Parathyroid adenoma (tissue), 2 donors: ENCODE results near the gene COMMD7.
"Not testable (repeated sequence)": the region's sequence is repeated elsewhere in the genome, so short reads cannot be mapped to it uniquely, and the experiment has no call there.

Source experiments
- H2AFZ ChIP-seq: fragments of 300-600 bp; sonication (generic); one replicate; pipeline ENCODE4 v1.7.0; 2017; ENCODE audit warnings: antibody characterized with exemption, mild to moderate bottlenecking
- H3K27ac ChIP-seq: fragments of 300-600 bp; sonication (generic); one replicate; pipeline ENCODE4 v1.7.0; 2017
- H3K27me3 ChIP-seq: fragments of 300-600 bp; sonication (generic); one replicate; pipeline ENCODE4 v1.7.0; 2017; ENCODE audit warnings: low read length; ENCODE audit not compliant: control insufficient read depth, insufficient read depth
- H3K36me3 ChIP-seq: fragments of 300-600 bp; sonication (generic); one replicate; pipeline ENCODE4 v1.7.0; 2017; ENCODE audit warnings: low read length; ENCODE audit not compliant: control insufficient read depth, insufficient read depth
- H3K4me1 ChIP-seq: fragments of 300-600 bp; sonication (generic); one replicate; pipeline ENCODE4 v1.7.0; 2017; ENCODE audit warnings: control low read depth
- H3K4me2 ChIP-seq: fragments of 300-600 bp; sonication (generic); one replicate; pipeline ENCODE4 v1.7.0; 2017; ENCODE audit warnings: low read length
- H3K4me3 ChIP-seq: fragments of 300-600 bp; sonication (generic); one replicate; pipeline ENCODE4 v1.7.0; 2017; ENCODE audit warnings: low read depth, low read length
- H3K79me2 ChIP-seq: fragments of 300-600 bp; sonication (generic); one replicate; pipeline ENCODE4 v1.7.0; 2017; ENCODE audit warnings: control low read depth
- H3K9ac ChIP-seq: fragments of 300-600 bp; sonication (generic); one replicate; pipeline ENCODE4 v1.7.0; 2017; ENCODE audit warnings: mild to moderate bottlenecking
- H3K9me3 ChIP-seq: fragments of 300-600 bp; sonication (generic); one replicate; pipeline ENCODE4 v1.7.0; 2017; ENCODE audit warnings: low read length; ENCODE audit not compliant: control insufficient read depth
- CTCF ChIP-seq: fragments of 300-600 bp; sonication (generic); IDR thresholded peaks from one replicate; pipeline ENCODE4 v1.7.0; 2017; ENCODE audit warnings: antibody characterized with exemption, mild to moderate bottlenecking
- donor health status: primary hyperparathyroidism.

COMMD7 gene

GRCh38 chr20:32731882-32732266 lies 11.4 kb downstream of the COMMD7 start:
- Histone ChIP-seq H3K79me2 (peaks cover 9% of the 10 kb centered on the region), H3K9ac (no peak overlapping the region), H3K27me3 (no peaks in the 10 kb centered on the region), H2AFZ (no peak overlapping the region), H3K4me3 (no peak overlapping the region), H3K27ac (no peak overlapping the region), H3K9me3 (no peaks in the 10 kb centered on the region), H3K4me2 (no peak overlapping the region), H3K36me3 (no peaks in the 10 kb centered on the region), H3K4me1 (peaks cover 5% of the 10 kb centered on the region)
- TF ChIP-seq CTCF, result no peak

GRCh38 chr20:32729334-32729733 lies 13.9 kb downstream of the COMMD7 start:
- not testable (repeated sequence) for H3K27ac ChIP-seq, H3K4me3 ChIP-seq, H3K4me2 ChIP-seq, H3K9me3 ChIP-seq, H2AFZ ChIP-seq, H3K79me2 ChIP-seq, H3K4me1 ChIP-seq, H3K9ac ChIP-seq, H3K27me3 ChIP-seq, H3K36me3 ChIP-seq

- not testable (repeated sequence) for H3K9me3 ChIP-seq, H3K4me2 ChIP-seq, H3K27ac ChIP-seq, H2AFZ ChIP-seq, H3K9ac ChIP-seq, H3K27me3 ChIP-seq, H3K79me2 ChIP-seq, H3K4me3 ChIP-seq, H3K4me1 ChIP-seq, H3K36me3 ChIP-seq
Observed at GRCh38 chr20:32728435-32728834, 14.8 kb downstream of the COMMD7 start.

- H3K27me3 ChIP-seq, result no peaks in the 10 kb centered on the region
- H3K9ac ChIP-seq, result no peak overlapping the region
- H3K4me2 ChIP-seq, result no peak overlapping the region
- H2AFZ ChIP-seq, result no peak overlapping the region
- no peak overlapping the region for H3K4me3 ChIP-seq
- no peaks in the 10 kb centered on the region for H3K9me3 ChIP-seq
- H3K79me2 ChIP-seq, result peaks cover 9% of the 10 kb centered on the region
- H3K4me1 ChIP-seq, result peaks cover 5% of the 10 kb centered on the region
- no peak overlapping the region for H3K27ac ChIP-seq
- no peak for TF ChIP-seq CTCF
- H3K36me3 ChIP-seq, result no peaks in the 10 kb centered on the region
Observed at GRCh38 chr20:32727683-32728082, 15.6 kb downstream of the COMMD7 start.

DNA sequence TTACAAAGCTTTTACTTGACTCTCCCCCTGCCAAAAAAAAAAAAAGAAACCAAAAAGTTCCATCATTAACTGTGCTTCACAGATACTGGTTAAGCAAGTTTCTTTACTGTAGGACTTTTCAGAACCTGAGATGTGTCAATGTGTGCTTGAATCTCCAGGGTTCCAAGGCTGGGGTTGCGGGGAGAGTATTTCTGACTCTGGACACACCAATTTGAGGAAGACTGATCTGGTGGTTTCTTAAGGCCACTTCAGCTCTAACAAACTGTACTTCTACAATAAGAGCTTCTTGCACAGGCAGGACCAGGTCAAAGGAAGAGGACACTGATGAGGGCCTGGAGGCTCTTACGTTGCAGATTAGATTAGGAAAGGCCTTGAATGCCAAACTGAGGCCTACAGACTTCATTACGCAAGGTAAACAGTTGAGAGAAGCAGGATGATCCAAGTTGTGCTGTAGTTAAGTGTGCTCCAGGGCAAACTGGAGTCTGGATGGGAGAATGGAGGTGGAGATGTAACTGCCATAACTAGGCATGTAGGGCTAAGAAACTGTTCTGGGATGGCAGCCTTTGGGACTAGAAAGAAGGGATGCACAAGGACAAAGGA lies 24.4 kb downstream of the COMMD7 start:
- Histone ChIP-seq H3K9ac (no peak overlapping the region), H3K36me3 (no peaks in the 10 kb centered on the region), H3K4me1 (no peaks in the 10 kb centered on the region), H3K27me3 (no peaks in the 10 kb centered on the region), H3K27ac (no peak overlapping the region), H3K4me2 (no peak overlapping the region), H2AFZ (no peak overlapping the region), H3K9me3 (no peaks in the 10 kb centered on the region), H3K79me2 (peaks cover 2% of the 10 kb centered on the region), H3K4me3 (no peak overlapping the region)
- no peak for TF ChIP-seq CTCF

- H3K4me2 ChIP-seq, result no peak overlapping the region
- H3K36me3 ChIP-seq, result no peaks in the 10 kb centered on the region
- no peak overlapping the region for H3K9ac ChIP-seq
- H3K9me3 ChIP-seq, result no peaks in the 10 kb centered on the region
- H3K4me1 ChIP-seq, result peaks cover 9% of the 10 kb centered on the region
- H3K79me2 ChIP-seq, result no peaks in the 10 kb centered on the region
- no peaks in the 10 kb centered on the region for H3K27me3 ChIP-seq
- no peak overlapping the region for H2AFZ ChIP-seq
- no peak overlapping the region for H3K4me3 ChIP-seq
- no peak overlapping the region for H3K27ac ChIP-seq
- no peak for TF ChIP-seq CTCF
Observed at GRCh38 chr20:32711346-32711745, 31.9 kb downstream of the COMMD7 start.
